ENCODE measurements around the gene HNRNPA1L2. TPM values are rescaled to one million over a fixed set of nuclear protein-coding genes. Genes with fewer than 3 reads are reported as not detected.

The HNRNPA1L2 gene
- 2.4 and 3.8 TPM in 2 replicates for total RNA-seq

GRCh38 chr13:52642131-52642530 is at the start of gene HNRNPA1L2:
Gene HNRNPA1L2 (plus strand): TSS chr13:52642431. CDS start chr13:52642493, 62 bp downstream.

GRCh38 chr13:52652196-52652979 is 10.2 kb downstream of the HNRNPA1L2 start, which contains the start of gene SUGT1:
Gene SUGT1 (plus strand): TSS chr13:52652836. CDS start chr13:52652921, 85 bp downstream.

Other genes starting within 250 kb of the HNRNPA1L2 start
- gene THSD1, start 236.3 kb upstream of the HNRNPA1L2 start, total RNA-seq = 17.8 and 18.5 TPM in 2 replicates
- 21.4 and 32.8 TPM in 2 replicates for gene VPS36, start 191.8 kb upstream of the HNRNPA1L2 start, total RNA-seq
- gene CKAP2, start 187.0 kb upstream of the HNRNPA1L2 start, total RNA-seq = 6.7 and 9.6 TPM in 2 replicates
- gene SUGT1, start 10.4 kb downstream of the HNRNPA1L2 start, total RNA-seq = 22.6 and 28.7 TPM in 2 replicates
- 0.24 TPM in 1 of 2 replicates, not detected in the other for gene CNMD, start 97.4 kb downstream of the HNRNPA1L2 start, total RNA-seq
- under 0.01 TPM in 1 of 2 replicates, not detected in the other for gene PCDH8, start 206.2 kb downstream of the HNRNPA1L2 start, total RNA-seq